HEK293 (cell line): ENCODE results near the gene EEFSEC.

ENCODE experiments used
- CTCF ChIA-PET: fragments of 350-600 bp; formaldehyde crosslinking; extraction: SDS; loops from one replicate; lab custom pipeline; 2021; ENCODE audit warnings: antibody characterized with exemption; lab: Yijun Ruan, JAX
- POLR2A ChIA-PET: fragments of 300-600 bp; formaldehyde crosslinking; extraction: SDS; loops from one replicate; lab custom pipeline; 2020; ENCODE audit warnings: antibody characterized with exemption, inconsistent platforms; lab: Yijun Ruan, JAX
- H3K27ac ChIP-seq: fragments of 200-500 bp; sonication (Bioruptor generic); 2 replicates; pipeline ENCODE4 v1.5.1; 2014; ENCODE audit warnings: low read depth, low read length, control low read depth, inconsistent platforms; ENCODE audit errors: extremely low read depth
- H3K36me3 ChIP-seq, 2 experiments: fragments of 200-500 bp in 1 of 2; sonication (Bioruptor generic) in 1 of 2; 1 replicate in 1 of 2; 2 replicates in 1 of 2; pipeline ENCODE4 v1.5.1; 2014 to 2017; ENCODE audit warnings: inconsistent platforms in 2 of 2, low read length in 2 of 2; ENCODE audit not compliant: control insufficient read depth in 2 of 2, insufficient read depth in 1 of 2
- H3K4me1 ChIP-seq: fragments of 200-500 bp; sonication (Bioruptor generic); 2 replicates; pipeline ENCODE4 v1.5.1; 2014; ENCODE audit warnings: mild to moderate bottlenecking, low read length, inconsistent platforms; ENCODE audit not compliant: control insufficient read depth, insufficient read depth
- H3K4me3 ChIP-seq: 2 replicates; pipeline ENCODE4 v1.5.1; 2011; ENCODE audit warnings: low read depth, mild to moderate bottlenecking, control low read depth, low read length, moderate library complexity
- H3K9me3 ChIP-seq: fragments of 200-500 bp; sonication (Bioruptor generic); 2 replicates; pipeline ENCODE4 v1.5.1; 2014; ENCODE audit warnings: low read depth, low read length, inconsistent platforms; ENCODE audit not compliant: control insufficient read depth, insufficient read depth
- BCL11A ChIP-seq: fragments of 450-650 bp; formaldehyde crosslinking; IDR thresholded peaks from 2 replicates; pipeline ENCODE4 v1.5.1; 2016; ENCODE audit warnings: low read depth, missing biosample characterization, missing genetic modification characterization
- ELK4 ChIP-seq: IDR thresholded peaks from 2 replicates; pipeline ENCODE4 v1.6.1; 2011; ENCODE audit warnings: mild to moderate bottlenecking, low read depth, low read length, borderline replicate concordance
- FEZF1 ChIP-seq: fragments of 450-650 bp; formaldehyde crosslinking; IDR thresholded peaks from 2 replicates; pipeline ENCODE4 v1.5.1; 2016; ENCODE audit warnings: missing biosample characterization, missing genetic modification characterization
- GFI1B ChIP-seq: fragments of 450-650 bp; formaldehyde crosslinking; IDR thresholded peaks from 2 replicates; pipeline ENCODE4 v1.5.1; 2016; ENCODE audit warnings: missing biosample characterization, missing genetic modification characterization
- KLF1 ChIP-seq: fragments of 450-650 bp; formaldehyde crosslinking; IDR thresholded peaks from 2 replicates; pipeline ENCODE4 v1.5.1; 2016; ENCODE audit warnings: missing biosample characterization, missing genetic modification characterization
- KLF9 ChIP-seq: fragments of 450-650 bp; formaldehyde crosslinking; IDR thresholded peaks from 2 replicates; pipeline ENCODE4 v1.5.1; 2016; ENCODE audit warnings: missing biosample characterization, missing genetic modification characterization, low read depth
- SCRT2 ChIP-seq: fragments of 450-650 bp; formaldehyde crosslinking; IDR thresholded peaks from 2 replicates; pipeline ENCODE4 v1.5.1; 2016; ENCODE audit warnings: missing biosample characterization, missing genetic modification characterization
- TCF7L2 ChIP-seq: IDR thresholded peaks from 2 replicates; pipeline ENCODE4 v1.6.1; 2011; ENCODE audit warnings: low read depth, mild to moderate bottlenecking, inconsistent platforms, low read length, moderate library complexity, borderline replicate concordance
- ZEB2 ChIP-seq: fragments of 450-650 bp; formaldehyde crosslinking; IDR thresholded peaks from 2 replicates; pipeline ENCODE4 v1.5.1; 2016; ENCODE audit warnings: missing biosample characterization, missing genetic modification characterization
- ZIC2 ChIP-seq: fragments of 450-650 bp; formaldehyde crosslinking; IDR thresholded peaks from 2 replicates; pipeline ENCODE4 v1.5.1; 2016; ENCODE audit warnings: missing biosample characterization, missing genetic modification characterization
- ZNF175 ChIP-seq: fragments of 450-650 bp; formaldehyde crosslinking; IDR thresholded peaks from 2 replicates; pipeline ENCODE4 v1.5.1; 2016; ENCODE audit warnings: missing biosample characterization, missing genetic modification characterization
- ZNF274 ChIP-seq, 2 experiments: fragments of 200-500 bp in 1 of 2; fragments of 450-650 bp in 1 of 2; sonication (Bioruptor generic) in 1 of 2; formaldehyde crosslinking in 1 of 2; IDR thresholded peaks; 2 replicates each; pipeline versions ENCODE4 v1.5.1 to v1.6.1; 2014 to 2016; ENCODE audit warnings: borderline replicate concordance in 1 of 2, inconsistent platforms in 1 of 2, low read length in 1 of 2, missing biosample characterization in 1 of 2, missing genetic modification characterization in 1 of 2
- ZNF350 ChIP-seq: fragments of 450-650 bp; formaldehyde crosslinking; IDR thresholded peaks from 2 replicates; pipeline ENCODE4 v1.5.0; 2017; ENCODE audit warnings: missing biosample characterization, mild to moderate bottlenecking, missing genetic modification characterization
- ZNF37A ChIP-seq: fragments of 450-650 bp; IDR thresholded peaks from 2 replicates; pipeline ENCODE4 v1.5.1; 2018; ENCODE audit warnings: missing biosample characterization, missing genetic modification characterization
- ZNF404 ChIP-seq: fragments of 450-650 bp; formaldehyde crosslinking; IDR thresholded peaks from 2 replicates; pipeline ENCODE4 v1.5.1; 2017; ENCODE audit warnings: missing biosample characterization, missing genetic modification characterization
- ZNF518A ChIP-seq: fragments of 450-650 bp; formaldehyde crosslinking; conservative IDR thresholded peaks from 2 replicates; pipeline ENCODE4 v1.5.1; 2016; ENCODE audit warnings: low read depth, missing biosample characterization, missing genetic modification characterization
- ZNF529 ChIP-seq: fragments of 450-650 bp; formaldehyde crosslinking; IDR thresholded peaks from 2 replicates; pipeline ENCODE4 v1.5.1; 2017; ENCODE audit warnings: missing genetic modification characterization, missing biosample characterization; ENCODE audit not compliant: insufficient replicate concordance
- ZNF561 ChIP-seq: fragments of 450-650 bp; IDR thresholded peaks from 2 replicates; pipeline ENCODE4 v1.5.1; 2018; ENCODE audit warnings: missing biosample characterization, missing genetic modification characterization, borderline replicate concordance
- ZNF776 ChIP-seq: fragments of 450-650 bp; formaldehyde crosslinking; IDR thresholded peaks from 2 replicates; pipeline ENCODE4 v1.5.0; 2017; ENCODE audit warnings: missing biosample characterization, missing genetic modification characterization, borderline replicate concordance
- ZNF843 ChIP-seq: fragments of 450-650 bp; formaldehyde crosslinking; IDR thresholded peaks from 2 replicates; pipeline ENCODE4 v1.5.1; 2016; ENCODE audit warnings: missing biosample characterization, missing genetic modification characterization
- ZSCAN23 ChIP-seq: fragments of 450-650 bp; formaldehyde crosslinking; IDR thresholded peaks from 2 replicates; pipeline ENCODE4 v1.5.1; 2016; ENCODE audit warnings: missing biosample characterization, missing genetic modification characterization

Gene EEFSEC

GRCh38 chr3:128310286-128311058 lies 157.2 kb downstream of the EEFSEC start:
- Histone ChIP-seq H3K9me3 (no peaks in the 10 kb centered on the region), H3K36me3 (no peaks in the 10 kb centered on the region), H3K4me3 (no peak overlapping the region), H3K27ac (no peak overlapping the region), H3K4me1 (no peaks in the 10 kb centered on the region)
- POLR2A ChIA-PET: no interaction called here
- TF ChIP-seq ZNF776 (tag by site-specific recombination) (no peak), SCRT2 (no peak), ZSCAN23 (tag by site-specific recombination) (no peak), GFI1B (no peak), ZNF175 (tag by site-specific recombination) (no peak), ZNF529 (tag by site-specific recombination) (no peak), ZNF274 (IDR thresholded peaks at IDR 0.05; ENCODE audit: low read length) (no peak), ZNF274 (tag by site-specific recombination; IDR thresholded peaks at IDR 0.05; ENCODE audit: borderline replicate concordance) (no peak), KLF9 (tag by site-specific recombination) (no peak), ELK4 (no peak), KLF1 (no peak), ZNF37A (tag by site-specific recombination) (no peak), ZIC2 (tag by site-specific recombination) (no peak)
- CTCF ChIA-PET: interaction anchor here (1.7 kb wide), 1 partner anchor 57 kb away, joined by 4 read pairs; no protein-coding TSS in a partner anchor

- Histone ChIP-seq H3K36me3 (no peaks in the 10 kb centered on the region), H3K4me1 (no peaks in the 10 kb centered on the region), H3K4me3 (no peak overlapping the region), H3K9me3 (no peaks in the 10 kb centered on the region), H3K27ac (no peak overlapping the region)
- TF ChIP-seq ZNF350 (tag by site-specific recombination) (no peak), ZEB2 (no peak), FEZF1 (no peak), ZNF843 (tag by site-specific recombination) (no peak), TCF7L2 (no peak), ZNF404 (tag by site-specific recombination) (no peak), BCL11A (tag by site-specific recombination) (no peak), ZNF561 (tag by site-specific recombination) (no peak), ZNF518A (tag by site-specific recombination) (no peak)
- CTCF ChIA-PET: interaction anchor here (0.6 kb wide), 1 partner anchor 249 kb away, joined by 4 read pairs; no protein-coding TSS in a partner anchor
- POLR2A ChIA-PET: no interaction called here
These were observed 158.2 kb downstream of the EEFSEC start for GRCh38 chr3:128311441-128311844.
